Measurements from ENCODE around the gene SYNJ2. TPM values are rescaled to one million over a fixed set of nuclear protein-coding genes. Genes with fewer than 3 reads are reported as not detected.
"Not testable (repeated sequence)": the region's sequence is repeated elsewhere in the genome, so short reads cannot be mapped to it uniquely, and the experiment has no call there.

Gene SYNJ2
- polyA plus RNA-seq, 1 donor: 11.5 TPM

- no peak for DNase-seq
These were observed 26.0 kb upstream of the SYNJ2 start for GRCh38 chr6:157955675-157956074.

GRCh38 chr6:157956171-157956730, 25.4 kb upstream of the SYNJ2 start:
- DNase-seq: no peak

DNA sequence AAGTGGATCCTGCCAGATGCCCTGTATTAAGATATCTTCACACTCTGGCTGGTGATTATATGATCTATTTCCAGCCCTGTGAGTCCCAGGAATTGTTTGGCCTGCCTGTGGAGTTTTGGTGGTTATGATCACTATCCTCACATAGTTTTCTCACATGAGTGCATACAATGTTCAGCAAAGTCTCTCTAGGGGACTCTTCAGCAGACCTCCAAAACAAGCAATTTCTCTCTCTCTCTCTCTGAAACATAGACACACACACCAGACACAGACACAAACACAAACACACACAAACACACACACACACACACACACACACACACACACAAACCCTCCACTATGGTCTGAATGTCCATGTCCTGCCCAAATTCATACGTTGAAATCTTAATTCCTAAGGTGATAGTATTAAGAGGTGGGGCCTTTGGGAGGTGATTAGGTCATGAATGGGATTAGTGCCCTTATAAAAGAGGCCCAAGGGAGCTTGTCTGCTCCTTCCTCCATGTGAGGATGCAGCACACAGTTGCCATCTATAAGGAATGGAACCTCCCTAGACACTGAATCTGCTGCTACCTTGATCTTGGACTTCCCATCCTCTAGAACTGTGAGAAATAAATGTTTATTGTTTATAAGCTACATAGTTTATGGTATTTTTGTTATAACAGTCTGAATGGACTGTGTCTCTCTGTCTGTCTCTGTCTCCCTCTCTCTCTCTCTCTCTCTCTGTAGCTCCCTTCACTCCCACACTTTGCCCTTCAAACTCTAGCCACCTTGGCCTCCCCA, 22.0 kb upstream of the SYNJ2 start:
- DNase-seq: no peak

DNA sequence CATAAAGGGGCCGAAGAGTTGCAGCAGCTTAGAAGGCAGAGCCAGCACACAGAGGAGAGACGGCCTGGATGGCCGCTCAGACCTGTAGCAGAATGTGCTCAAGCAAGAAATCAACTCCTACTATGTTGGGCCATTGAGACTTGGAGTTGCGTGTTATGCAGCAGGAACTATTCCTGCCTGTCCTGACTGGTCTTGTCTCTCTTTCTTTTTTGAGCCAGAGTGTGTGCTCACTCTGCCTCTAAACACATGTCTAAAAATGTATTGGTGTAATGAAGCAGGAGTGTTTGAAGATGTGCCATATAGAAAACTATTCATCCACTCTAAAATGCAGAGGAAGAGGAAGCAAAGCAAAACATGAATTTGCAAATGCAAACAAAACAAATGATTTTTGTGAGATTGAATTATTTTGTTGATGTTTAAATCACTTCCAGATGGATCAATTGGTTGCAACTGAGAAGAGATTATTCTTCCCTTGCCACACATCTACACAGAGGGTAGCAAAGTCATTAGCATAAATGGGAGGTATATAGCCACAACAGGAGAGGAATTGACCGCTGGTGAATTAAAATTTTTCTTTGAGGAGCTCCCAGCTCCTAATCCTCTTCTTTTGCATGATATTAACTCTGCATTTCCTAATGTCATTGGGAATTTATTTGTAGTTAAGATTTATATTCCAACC, 20.4 kb upstream of the SYNJ2 start:
- DNase-seq: no peak

DNA sequence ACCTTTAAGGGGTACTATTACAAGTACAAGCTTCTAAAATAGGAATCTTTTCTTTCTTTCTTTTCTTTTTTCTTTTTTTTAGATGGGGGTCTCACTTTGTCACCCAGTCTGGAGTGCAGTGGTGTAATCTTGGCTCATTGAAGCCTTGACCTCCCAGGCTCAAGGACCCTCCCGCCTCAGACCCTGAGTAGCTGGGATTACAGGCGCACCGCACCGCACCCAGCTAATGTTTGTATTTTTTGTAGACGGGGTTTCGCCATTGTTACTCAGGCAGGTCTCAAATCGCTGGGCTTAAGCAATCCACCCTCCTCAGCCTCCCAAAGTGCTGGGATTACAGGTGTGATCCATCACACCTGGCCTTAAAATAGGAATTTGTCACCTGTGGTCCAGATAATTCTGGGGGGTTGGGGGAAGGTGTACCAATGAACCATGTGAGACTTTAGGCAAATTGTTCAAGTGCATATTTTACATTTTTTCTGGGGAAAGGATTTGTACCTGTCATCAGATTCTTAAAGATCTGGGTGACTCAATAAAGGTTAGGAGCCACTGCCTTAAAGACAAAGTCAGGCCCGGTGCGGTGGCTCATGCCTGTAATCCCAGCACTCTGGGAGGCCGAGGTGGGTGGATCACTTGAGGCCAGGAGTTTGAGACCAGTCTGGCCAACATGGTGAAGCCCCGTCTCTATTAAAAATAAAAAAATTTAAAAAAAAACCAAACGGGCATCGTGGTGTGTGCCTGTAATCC, 19.7 kb upstream of the SYNJ2 start:
- DNase-seq: no peak

GRCh38 chr6:157962601-157963302, 18.9 kb upstream of the SYNJ2 start:
- DNase-seq: no peak

- DNase-seq: no peak
These were observed 17.6 kb upstream of the SYNJ2 start for GRCh38 chr6:157964100-157964499.

DNA sequence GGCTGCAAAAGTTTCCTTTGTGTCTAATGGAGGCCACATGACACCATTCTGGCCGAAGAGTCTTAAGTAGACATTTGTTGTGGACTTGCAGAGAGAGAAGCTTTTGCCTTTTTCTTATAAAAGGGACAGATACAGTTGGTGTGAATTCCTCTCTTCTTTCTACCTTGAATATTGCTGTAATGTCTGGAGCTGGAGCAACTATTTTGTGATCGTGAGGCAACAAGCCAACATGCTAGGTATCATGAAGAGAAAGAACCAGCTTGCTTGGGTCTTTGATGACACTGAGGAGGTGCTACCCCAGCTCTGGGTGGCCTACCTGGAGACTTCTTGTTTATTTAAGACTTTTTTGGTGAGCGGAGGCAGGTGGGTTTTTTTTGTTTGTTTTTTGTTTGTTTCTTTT, 16.3 kb upstream of the SYNJ2 start:
- DNase-seq: no peak

DNA sequence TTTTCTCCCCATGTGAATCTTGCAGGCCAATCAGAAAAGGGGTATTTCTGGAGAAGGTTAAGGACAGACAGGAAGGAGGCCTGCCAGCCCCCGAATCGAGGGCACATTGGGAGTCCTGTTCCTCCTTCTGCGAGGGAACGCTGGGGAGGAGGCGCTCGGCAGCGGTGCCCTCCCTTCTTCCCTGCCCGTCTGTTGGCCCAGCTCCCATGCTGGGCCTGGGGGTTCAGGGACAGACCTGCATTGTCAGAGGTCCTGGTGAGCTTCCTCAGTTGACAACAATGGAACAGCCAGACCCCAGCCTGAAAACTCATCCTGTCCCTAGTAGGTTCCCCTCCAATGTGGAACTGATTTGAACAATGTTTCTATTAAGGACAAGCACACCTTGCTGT, 15.1 kb upstream of the SYNJ2 start:
- DNase-seq: no peak

- no peak for DNase-seq
These were observed 14.6 kb upstream of the SYNJ2 start for GRCh38 chr6:157967020-157967419.

GRCh38 chr6:157967486-157967885, 14.2 kb upstream of the SYNJ2 start:
- no peak for DNase-seq

GRCh38 chr6:157972177-157972576, 9.5 kb upstream of the SYNJ2 start:
- DNase-seq: not testable (repeated sequence)

DNA sequence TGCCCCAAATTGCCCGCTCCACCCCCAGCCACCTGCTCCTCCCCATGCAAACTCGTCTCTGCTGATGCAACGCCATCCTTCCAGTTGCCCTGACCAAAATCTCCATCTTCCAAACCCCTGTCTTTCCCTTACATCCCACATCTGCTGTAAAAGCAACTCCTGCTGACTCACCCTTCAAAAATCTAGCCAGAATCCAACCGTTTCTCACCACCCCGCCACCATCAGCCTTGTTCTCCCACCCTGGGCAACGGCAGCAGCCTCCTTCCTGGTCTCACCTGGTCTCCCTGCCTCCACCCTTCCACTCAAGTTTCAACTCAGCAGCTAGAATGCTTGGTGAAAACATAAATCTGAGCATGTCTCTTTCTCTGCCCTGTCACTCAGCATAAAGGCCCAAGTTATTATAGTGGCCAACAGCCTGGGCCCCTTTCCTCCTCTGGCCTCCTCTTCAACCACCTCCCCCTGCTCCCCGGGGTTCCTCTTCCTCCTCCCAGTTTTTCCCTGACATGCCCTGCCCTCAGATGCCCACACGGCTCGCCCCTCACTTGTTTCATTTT, 7.2 kb upstream of the SYNJ2 start:
- no peak for DNase-seq

DNA sequence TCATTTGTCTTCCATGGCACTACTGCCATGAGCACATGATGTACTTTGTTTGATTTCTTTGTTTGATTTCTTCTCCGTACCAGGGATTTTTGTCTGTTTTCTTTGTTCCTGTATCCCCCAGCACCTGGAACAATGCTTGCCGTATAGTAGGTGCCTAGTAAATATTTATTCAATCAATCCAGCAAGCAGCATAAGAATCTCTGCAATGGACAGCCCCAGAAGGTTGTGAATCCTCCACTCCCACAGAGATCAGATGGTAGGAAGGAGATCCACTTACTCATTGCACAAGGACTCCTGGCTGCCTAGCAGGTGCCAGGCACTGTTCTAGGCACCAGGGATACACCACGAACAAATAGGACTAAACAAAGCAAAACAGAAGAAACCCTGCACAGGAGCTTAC, 6.7 kb upstream of the SYNJ2 start:
- no peak for DNase-seq

DNA sequence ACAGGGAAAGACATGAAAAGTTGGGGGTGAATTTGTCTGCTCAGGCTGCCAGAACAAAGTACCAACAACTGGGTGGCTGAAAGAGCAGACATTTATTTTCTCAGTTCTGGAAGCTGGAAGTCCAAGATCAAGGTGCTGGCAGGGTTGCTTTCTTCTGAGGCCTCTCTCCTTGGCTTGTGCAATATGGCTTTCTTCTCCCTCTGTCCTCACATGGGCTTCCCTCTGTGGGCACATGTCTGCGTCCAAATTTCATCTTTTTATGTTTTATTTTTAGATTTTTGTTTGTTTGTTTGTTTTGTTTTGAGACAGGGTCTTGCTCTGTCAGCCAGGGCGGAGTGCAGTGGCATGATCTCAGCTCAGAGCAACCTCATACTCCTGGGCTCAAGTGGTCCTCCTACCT, 6.2 kb upstream of the SYNJ2 start:
- no peak for DNase-seq

DNA sequence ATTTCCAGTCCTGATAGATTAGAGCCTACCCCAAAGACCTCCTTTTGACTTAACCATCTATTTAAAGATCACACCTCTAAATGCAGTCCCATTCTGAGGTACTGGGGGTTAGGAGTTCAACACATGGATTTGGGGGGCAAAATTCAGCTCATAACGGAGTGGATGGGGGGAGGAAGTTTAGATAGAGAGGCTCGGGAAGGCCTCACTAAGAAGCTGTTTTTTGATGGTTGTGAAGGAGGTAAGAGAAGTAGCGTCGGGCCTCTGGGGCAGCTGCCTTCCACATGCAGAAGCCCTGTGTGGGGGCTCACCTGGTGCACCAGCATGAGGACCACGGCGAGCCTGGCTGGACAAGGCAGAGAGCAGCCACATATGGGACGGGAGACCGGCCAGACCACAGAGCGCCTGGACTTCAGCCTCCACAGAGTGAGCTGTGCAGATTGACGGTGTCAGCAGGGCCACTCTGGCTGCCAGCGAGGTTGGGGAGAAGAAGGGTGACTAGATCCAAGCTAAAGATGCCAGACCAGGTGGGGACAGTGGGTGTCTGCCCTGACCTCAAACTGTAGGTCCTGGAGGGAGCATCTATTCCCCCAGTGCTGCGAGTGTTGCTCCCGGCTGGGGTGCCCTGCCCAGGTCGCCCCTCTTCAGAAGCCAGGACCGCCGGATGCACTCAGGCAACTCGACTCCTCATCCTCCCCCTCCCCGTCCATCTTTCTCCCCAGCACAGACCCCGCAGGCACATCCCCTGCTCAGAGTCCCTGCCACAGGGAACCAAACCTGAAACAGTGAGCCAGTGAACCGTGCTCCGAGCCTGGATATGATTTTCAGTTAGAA, 5.1 kb upstream of the SYNJ2 start:
- DNase-seq: no peak

DNA sequence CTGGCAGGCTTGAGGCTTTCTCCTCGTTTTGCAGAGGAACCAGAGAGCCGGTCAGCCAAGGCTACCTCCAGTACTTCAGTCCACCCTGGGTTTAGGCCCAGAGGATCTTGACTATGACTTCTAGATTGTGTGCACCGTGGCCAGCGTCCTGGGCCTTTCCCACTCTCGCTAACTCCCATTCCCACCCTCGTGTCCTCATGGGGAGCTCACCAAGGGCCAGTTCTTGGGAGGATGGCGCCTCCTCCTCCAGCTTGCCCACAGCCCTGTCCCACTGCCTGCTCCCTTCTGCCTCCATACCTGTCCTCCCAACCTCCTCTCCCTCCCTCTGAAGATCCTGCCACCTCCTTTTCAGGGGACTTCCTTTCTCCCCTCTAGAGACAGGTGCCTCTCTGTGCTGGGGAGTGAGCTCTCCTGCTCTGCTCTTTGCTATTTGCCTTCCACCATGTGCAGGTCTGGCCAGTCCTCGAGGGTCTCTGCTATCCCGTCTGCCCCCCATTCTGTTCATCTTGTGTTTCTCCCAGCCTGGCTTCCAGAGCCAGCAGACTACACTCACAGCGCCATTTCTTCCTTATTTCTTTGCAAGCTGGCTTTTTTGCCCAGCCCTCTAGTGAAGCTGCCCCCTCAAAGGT, 4.4 kb upstream of the SYNJ2 start:
- DNase-seq: no peak

DNA sequence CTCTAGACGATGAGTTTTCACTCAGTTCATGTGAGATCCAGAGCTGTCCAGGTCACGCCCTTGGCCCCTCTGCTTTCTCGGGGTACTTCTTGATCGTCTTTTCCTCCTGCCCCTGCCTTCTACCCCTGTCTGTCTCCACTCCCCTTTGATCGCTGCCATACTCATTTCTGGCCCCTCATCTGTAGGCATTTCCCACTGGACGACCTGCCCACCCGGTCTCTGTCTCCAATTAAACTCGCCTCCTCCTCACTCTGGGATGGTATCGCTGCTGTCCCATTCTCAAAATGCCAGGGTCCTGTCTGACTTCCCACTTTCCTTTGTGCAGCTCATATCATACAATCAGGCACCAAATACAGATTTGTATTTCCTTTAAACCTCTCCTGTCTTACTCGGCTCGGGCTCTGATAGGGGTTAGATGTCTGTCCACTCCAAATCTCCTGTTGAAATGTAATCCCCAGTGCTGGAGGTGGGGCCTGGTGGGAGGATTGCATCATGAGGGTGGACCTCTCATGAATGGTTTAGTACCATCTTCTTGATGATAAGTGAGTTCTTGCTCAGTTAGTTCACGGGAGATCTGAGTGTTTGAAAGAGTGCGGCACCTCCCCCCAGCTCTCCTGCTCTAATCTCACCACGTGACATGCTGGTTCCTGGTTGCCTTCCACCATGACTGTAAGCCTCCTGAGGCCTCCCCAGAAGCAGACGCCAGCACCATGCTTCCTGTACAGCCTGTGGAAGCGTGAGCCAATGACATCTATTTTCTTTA, 3.5 kb upstream of the SYNJ2 start:
- DNase-seq: no peak

GRCh38 chr6:157980288-157981131, 1.2 kb upstream of the SYNJ2 start:
- no peak for DNase-seq
